Lower leg skin (tissue), 4 donors: ENCODE data around the gene MEI1. TPM values are rescaled to one million over a fixed set of nuclear protein-coding genes. Genes with fewer than 3 reads are reported as not detected.
"Not testable (repeated sequence)": the region's sequence is repeated elsewhere in the genome, so short reads cannot be mapped to it uniquely, and the experiment has no call there.

ENCODE experiments used
- DNase-seq, 2 donors: peaks; one replicate each; pipeline ENCODE4 v3.0.0-alpha.2; 2019; ENCODE audit warnings: low spot score in 2 of 2
- H3K4me3 ChIP-seq: fragments of 200-600 bp; sonication (generic); 2 replicates; pipeline ENCODE4 v1.5.1; 2017; ENCODE audit warnings: mild to moderate bottlenecking, low read depth; ENCODE audit not compliant: poor library complexity, severe bottlenecking
- POLR2A ChIP-seq, 2 donors: fragments of 450-650 bp; IDR thresholded peaks; one replicate each; pipeline ENCODE4 v1.6.1; 2016 to 2017; ENCODE audit warnings: antibody characterized with exemption in 2 of 2, mild to moderate bottlenecking in 1 of 2, moderate library complexity in 1 of 2
- WGBS, 2 donors: methylation state at CpG; one replicate each; pipeline ENCODE4 v1.1.5; 2018; 5-methylcytosine and 5-hydroxymethylcytosine counted together
- intact Hi-C: fragments of 100-400 bp; cut with DNase I; formaldehyde crosslinking; loops from one replicate; pipeline ENCODE4 v1.15.0; 2023; ENCODE audit warnings: low total_unique reads
- total RNA-seq, 4 donors: library from RNA; depleted of rRNA; stranded (reverse); fragments of >200 nt; gene quantifications; one replicate each; pipeline ENCODE4 v1.1.0, GENCODE V29; 2016
- TF ChIP-seq, protein P1 (sequence below), 3 donors: fragments of 450-650 bp; IDR thresholded peaks; one replicate each; pipeline ENCODE4 v1.5.1; 2016; ENCODE audit warnings: antibody characterized with exemption in 3 of 3, mild to moderate bottlenecking in 3 of 3, moderate library complexity in 2 of 3

The MEI1 gene
- total RNA-seq, 4 donors from 2014 or later = 1.2 to 2.1 TPM; not detected in 2

DNA sequence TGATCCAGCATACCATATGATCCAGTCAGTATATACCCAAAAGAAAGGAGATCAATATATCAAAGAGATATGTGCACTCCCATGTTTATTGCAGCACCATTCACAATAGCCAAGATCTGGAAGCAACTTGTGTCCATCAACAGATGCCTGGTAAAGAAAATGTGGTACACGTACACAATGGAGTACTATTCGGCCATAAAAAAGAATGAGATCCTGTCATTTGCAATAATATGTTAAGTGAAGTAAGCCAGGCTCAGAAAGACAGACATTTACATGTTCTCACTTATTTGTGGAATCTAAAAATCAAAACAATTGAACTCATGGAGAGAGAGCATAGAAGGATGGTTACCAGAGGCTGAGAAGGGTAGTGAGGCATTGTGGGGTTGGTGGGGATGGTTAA lies 37.6 kb upstream of the MEI1 start:
- intact Hi-C loops = no loop called here
- DNase-seq = no peak
- WGBS, 2 donors = 95% methylated on average over 2 of the region's 2 CpGs
- no peak overlapping the region for H3K4me3 ChIP-seq
- no peak for TF ChIP-seq POLR2A (IDR thresholded peaks at IDR 0.05)
- TF ChIP-seq, protein P1, sequence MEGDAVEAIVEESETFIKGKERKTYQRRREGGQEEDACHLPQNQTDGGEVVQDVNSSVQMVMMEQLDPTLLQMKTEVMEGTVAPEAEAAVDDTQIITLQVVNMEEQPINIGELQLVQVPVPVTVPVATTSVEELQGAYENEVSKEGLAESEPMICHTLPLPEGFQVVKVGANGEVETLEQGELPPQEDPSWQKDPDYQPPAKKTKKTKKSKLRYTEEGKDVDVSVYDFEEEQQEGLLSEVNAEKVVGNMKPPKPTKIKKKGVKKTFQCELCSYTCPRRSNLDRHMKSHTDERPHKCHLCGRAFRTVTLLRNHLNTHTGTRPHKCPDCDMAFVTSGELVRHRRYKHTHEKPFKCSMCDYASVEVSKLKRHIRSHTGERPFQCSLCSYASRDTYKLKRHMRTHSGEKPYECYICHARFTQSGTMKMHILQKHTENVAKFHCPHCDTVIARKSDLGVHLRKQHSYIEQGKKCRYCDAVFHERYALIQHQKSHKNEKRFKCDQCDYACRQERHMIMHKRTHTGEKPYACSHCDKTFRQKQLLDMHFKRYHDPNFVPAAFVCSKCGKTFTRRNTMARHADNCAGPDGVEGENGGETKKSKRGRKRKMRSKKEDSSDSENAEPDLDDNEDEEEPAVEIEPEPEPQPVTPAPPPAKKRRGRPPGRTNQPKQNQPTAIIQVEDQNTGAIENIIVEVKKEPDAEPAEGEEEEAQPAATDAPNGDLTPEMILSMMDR (IDR thresholded peaks at IDR 0.05) = no peak

- DNase-seq = peak in 1 of 2 donors; percentile 67
- WGBS, 2 donors = 82 to 84% methylated on average over 9 of the region's 9 CpGs
- intact Hi-C loops, H3K4me3 ChIP-seq: not testable (repeated sequence)
Observed at GRCh38 chr22:41663594-41663993, 35.7 kb upstream of the MEI1 start.

DNA sequence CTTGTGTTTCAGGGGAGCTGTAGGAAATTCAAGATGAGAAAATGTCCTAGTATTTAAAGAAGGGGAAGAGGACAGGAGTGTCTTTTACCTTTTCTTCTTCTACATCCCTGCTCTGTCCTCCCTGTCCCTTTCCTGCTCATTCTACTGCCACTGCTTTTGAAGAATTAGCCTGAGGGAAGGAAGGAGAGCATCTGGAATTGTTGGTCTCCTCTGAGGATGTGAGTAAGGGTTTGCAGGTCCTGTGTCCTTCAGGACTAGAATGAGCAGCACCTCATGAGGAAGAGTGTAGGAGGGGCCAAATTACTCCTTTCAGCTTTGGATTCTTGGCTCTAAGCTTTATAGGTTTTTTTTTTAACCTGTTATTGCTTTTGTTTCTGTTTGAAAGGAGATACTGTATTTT lies 34.8 kb upstream of the MEI1 start:
- TF ChIP-seq POLR2A (IDR thresholded peaks at IDR 0.05) = no peak
- TF ChIP-seq, protein P1 (IDR thresholded peaks at IDR 0.05) = no peak
- no peak for DNase-seq
- intact Hi-C loops = no loop called here
- H3K4me3 ChIP-seq = no peak overlapping the region

DNA sequence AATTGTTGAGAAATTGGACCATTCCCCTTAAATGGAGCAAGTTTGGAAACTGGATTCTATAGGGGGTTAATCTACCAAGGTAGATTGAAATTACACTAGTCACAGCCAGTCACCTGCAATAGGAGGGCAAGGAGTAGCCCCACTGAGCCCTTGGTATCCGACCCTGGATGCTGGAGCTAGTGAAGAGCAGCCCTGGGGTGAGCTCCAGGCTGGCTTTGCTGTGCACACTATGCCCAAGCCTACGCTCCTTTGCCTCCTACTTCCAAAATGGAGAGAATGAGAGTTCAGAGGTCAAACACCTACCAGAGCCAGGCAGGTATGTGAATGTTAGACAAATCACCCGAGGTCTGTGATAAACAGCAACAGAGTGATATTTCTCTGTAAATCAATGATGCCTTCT lies 34.4 kb upstream of the MEI1 start:
- intact Hi-C loops = no loop called here
- H3K4me3 ChIP-seq = no peak overlapping the region
- DNase-seq = peak in 1 of 2 donors; percentile 60
- 83 to 86% methylated on average over 3 of the region's 3 CpGs for WGBS, 2 donors
- TF ChIP-seq POLR2A (IDR thresholded peaks at IDR 0.05) = no peak
- TF ChIP-seq, protein P1 (IDR thresholded peaks at IDR 0.05) = no peak

DNA sequence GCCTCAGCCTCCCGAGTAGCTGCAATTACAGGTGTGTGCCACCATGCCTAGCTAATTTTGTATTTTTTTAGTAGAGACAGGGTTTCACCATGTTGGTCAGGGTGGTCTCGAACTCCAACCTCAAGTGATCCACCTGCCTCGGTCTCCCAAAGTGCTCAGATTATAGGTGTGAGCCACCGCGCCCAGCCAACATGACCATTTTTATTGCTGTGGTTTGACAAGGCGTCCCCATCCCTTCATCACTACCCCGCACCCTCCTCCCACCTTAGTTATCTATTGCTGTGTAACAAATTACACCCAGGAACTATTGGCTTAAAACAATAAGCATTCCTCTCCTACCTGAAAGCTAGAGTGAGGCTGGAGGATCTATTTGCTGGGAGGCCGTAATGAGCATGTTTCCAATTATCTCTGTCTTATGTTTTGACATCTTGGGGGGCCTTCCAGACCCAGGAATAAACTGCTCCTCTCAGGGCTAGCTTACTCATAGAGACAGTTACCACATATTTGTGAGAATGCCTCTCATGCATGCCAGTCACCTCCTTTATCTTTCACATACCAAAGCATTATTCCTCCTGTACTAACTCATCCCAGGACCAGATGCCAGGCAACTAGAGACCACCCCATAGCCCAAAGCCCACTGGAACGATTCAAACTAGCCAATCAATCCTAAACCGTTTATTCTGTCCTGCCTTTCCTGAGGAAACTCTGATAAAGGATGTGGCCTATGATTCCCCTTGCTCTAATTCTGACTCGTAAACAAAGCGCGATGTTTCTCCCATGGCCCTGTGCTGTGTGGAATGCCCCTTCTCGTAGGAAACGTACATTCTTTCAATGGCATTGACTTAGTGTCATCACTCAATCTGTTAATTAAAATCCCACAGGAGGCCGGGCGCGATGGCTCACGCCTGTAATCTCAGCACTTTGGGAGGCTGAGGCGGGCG lies 30.1 kb upstream of the MEI1 start:
- TF ChIP-seq, protein P1 (IDR thresholded peaks at IDR 0.05) = no peak
- TF ChIP-seq POLR2A (IDR thresholded peaks at IDR 0.05) = no peak
- no peak overlapping the region for H3K4me3 ChIP-seq
- intact Hi-C loops = no loop called here
- WGBS, 2 donors = 76 to 91% methylated on average over 21 of the region's 21 CpGs
- no peak for DNase-seq

- H3K4me3 ChIP-seq, DNase-seq, intact Hi-C loops: not testable (repeated sequence)
- WGBS, 2 donors = 87 to 92% methylated on average over 10 of the region's 10 CpGs
Observed at GRCh38 chr22:41672096-41672495, 27.2 kb upstream of the MEI1 start.
